AG04449 (cell line): Measurements from ENCODE around the gene VPS26A.
"Not testable (repeated sequence)": the region's sequence is repeated elsewhere in the genome, so short reads cannot be mapped to it uniquely, and the experiment has no call there.

ENCODE experiments used
- CTCF ChIA-PET: fragments of 350-600 bp; formaldehyde crosslinking; extraction: SDS; loops from one replicate; lab custom pipeline; 2021; ENCODE audit warnings: antibody characterized with exemption; lab: Yijun Ruan, JAX
- POLR2A ChIA-PET: fragments of 400-600, 350-600 bp; formaldehyde crosslinking; extraction: SDS; loops from one replicate; lab custom pipeline; 2020; ENCODE audit warnings: antibody characterized with exemption, inconsistent platforms; lab: Yijun Ruan, JAX
- DNase-seq: peaks from one replicate; pipeline ENCODE4 v3.0.0-alpha.2; 2010; ENCODE audit warnings: low read depth, low spot score
- H3K4me3 ChIP-seq: 2 replicates; pipeline ENCODE4 v1.5.1; 2011; ENCODE audit warnings: low read depth, mild to moderate bottlenecking, control low read depth, low read length
- CTCF ChIP-seq: IDR thresholded peaks from one replicate; pipeline ENCODE4 v1.5.1; 2011; ENCODE audit warnings: mild to moderate bottlenecking, moderate library complexity, low read length, control low read depth, inconsistent platforms; ENCODE audit not compliant: insufficient read depth; ENCODE audit errors: missing control alignments

Gene VPS26A

GRCh38 chr10:69130251-69130650, 6.3 kb downstream of the VPS26A start:
- POLR2A ChIA-PET = no interaction called here
- no peak for DNase-seq
- CTCF ChIA-PET = interaction anchor here (1.0 kb wide), 1 partner anchor 36 kb away, joined by 3 read pairs; no protein-coding TSS in a partner anchor
- no peak for TF ChIP-seq CTCF
- H3K4me3 ChIP-seq = no peak overlapping the region

GRCh38 chr10:69139961-69140360, 16.0 kb downstream of the VPS26A start:
- H3K4me3 ChIP-seq = no peak overlapping the region
- ChIA-PET CTCF (no interaction called here), POLR2A (no interaction called here)
- DNase-seq = no peak
- no peak for TF ChIP-seq CTCF

- ChIA-PET CTCF (interaction anchor here (0.8 kb wide), 1 partner anchor 12 kb away, joined by 3 read pairs; no protein-coding TSS in a partner anchor), POLR2A (no interaction called here)
- H3K4me3 ChIP-seq = no peak overlapping the region
- no peak for DNase-seq
- TF ChIP-seq CTCF = no peak
Observed at GRCh38 chr10:69141304-69141703, 17.3 kb downstream of the VPS26A start.

- DNase-seq, H3K4me3 ChIP-seq, POLR2A ChIA-PET: not testable (repeated sequence)
- CTCF ChIA-PET = interaction anchor here (0.8 kb wide), 1 partner anchor 27 kb away, joined by 3 read pairs; no protein-coding TSS in a partner anchor
Observed at GRCh38 chr10:69142074-69142473, 18.1 kb downstream of the VPS26A start.

- CTCF ChIA-PET = interaction anchor here (0.8 to 1.0 kb wide), 2 partner anchors 8 to 26 kb away, joined by 3 read pairs; no protein-coding TSS in a partner anchor
Observed at GRCh38 chr10:69142983-69143382, 19.0 kb downstream of the VPS26A start.

GRCh38 chr10:69145329-69145728, 21.4 kb downstream of the VPS26A start:
- ChIA-PET POLR2A (no interaction called here), CTCF (no interaction called here)
- DNase-seq = no peak
- TF ChIP-seq CTCF = no peak
- no peak overlapping the region for H3K4me3 ChIP-seq

More at GRCh38 chr10:69142983-69143382, 19.0 kb downstream of the VPS26A start:
- no peak overlapping the region for H3K4me3 ChIP-seq
- TF ChIP-seq CTCF = no peak
- POLR2A ChIA-PET = no interaction called here
- no peak for DNase-seq

- no peak overlapping the region for H3K4me3 ChIP-seq
- no peak for TF ChIP-seq CTCF
- DNase-seq = no peak
- CTCF ChIA-PET = no interaction called here
- POLR2A ChIA-PET = no interaction called here
Observed at GRCh38 chr10:69145864-69146263, 21.9 kb downstream of the VPS26A start.
